GM19193 (cell line): ENCODE data around the gene PGA4.
"Not testable (repeated sequence)": the region's sequence is repeated elsewhere in the genome, so short reads cannot be mapped to it uniquely, and the experiment has no call there.

Experiments used
- POLR2A ChIP-seq: IDR thresholded peaks from 4 replicates; pipeline ENCODE4 v1.6.1; 2011; ENCODE audit not compliant: insufficient read depth, insufficient read length; ENCODE audit errors: extremely low read depth

PGA4 gene

DNA sequence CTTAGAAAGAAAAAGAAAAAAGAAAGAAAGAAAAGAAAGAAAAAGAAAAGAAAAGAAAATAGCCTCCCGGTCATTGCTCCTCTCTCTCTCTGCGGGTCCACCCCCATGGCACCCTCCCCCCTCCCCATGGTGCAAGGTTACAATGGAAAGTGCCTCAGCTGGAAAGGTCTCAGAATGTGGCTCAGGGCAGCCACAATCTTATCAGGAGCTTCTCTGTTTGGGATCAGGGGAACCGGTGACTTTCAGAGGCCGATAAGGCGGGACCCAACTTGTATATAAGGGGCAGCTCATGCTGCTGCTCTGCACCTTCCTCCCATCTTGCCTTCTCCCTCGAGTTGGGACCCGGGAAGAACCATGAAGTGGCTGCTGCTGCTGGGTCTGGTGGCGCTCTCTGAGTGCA lies at the start of gene PGA4:
PGA4 (plus strand) TSS at position 301 of the 400 bp plus-strand sequence; CDS start at position 355, 54 bp downstream.
- not testable (repeated sequence) for TF ChIP-seq POLR2A

DNA sequence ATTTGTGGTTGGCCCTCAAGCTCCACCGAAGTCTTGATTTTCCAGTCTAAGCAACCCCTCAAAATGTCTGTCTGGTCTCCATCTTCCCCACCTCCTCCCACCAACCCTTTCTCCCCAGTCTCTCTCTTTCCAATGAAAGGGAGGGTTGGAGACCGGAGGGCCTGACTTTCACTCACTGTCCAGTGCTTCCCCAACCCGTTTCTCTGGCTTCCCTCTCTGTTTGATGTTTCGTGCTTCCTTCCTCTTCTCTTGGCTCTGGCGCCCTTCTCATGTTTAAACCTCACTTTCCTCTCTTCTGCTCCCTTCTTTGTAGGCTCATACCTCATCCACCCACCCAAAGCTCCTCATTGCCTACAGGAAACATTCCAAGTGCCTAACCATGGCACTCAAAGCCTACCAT lies 49.8 kb upstream of the PGA4 start:
- TF ChIP-seq POLR2A = no peak

DNA sequence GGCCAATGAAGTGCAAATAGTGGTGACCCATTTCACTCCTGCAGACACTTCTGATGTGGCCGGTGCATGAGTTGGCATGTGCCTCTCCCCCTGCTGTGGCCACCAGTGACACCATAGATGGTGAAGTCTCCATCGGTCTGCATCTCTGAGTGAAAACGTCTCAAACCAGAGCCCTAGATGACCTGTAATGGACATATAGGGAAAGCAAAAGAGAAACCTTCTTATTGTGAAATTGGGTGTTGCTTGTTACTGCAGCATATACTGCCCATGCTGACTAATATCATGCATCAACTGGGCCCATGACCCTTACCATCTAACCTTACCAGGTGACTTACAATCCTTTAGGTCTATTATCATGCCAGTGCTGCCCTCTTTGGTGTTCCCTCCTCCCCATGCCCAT lies 49.3 kb upstream of the PGA4 start:
- TF ChIP-seq POLR2A = no peak

DNA sequence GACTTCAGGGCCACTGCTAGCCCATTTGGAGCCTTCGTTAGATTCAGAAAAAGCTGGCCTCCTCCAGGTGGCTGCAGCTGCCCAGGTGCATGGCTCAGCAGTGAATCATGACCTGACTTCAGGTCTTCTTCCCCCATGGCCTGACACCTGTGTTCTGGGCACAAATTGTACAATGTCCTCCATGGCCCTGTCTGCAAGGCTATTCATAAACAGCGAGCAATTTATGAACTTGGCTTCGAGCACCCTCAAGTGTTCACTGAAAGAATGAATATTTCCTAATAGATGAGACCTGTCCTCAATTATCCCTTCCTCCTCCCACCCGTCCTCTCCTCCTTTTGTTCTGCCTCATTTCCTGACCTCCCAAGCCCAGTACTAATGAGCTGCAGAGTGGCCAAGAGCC lies 48.7 kb upstream of the PGA4 start:
- TF ChIP-seq POLR2A = no peak

DNA sequence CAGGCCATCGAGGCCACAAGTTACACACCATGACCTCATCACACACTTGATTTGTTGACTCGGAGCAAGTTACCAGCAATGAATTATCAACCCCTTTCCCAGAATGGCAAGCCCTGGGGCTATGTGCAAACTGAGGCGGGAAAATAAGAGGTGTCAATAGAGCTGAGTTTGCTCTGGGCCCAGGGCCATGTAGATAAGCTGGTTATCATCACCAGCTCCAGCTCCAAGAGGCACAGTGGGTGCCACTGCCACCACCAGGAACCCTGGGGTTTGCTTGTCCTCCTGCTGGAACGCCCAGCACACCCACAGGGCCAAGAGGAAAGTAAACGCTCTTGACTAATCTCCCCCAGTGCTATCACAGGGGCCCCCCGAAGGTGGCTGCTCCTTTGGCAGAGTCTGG lies 47.9 kb upstream of the PGA4 start:
- TF ChIP-seq POLR2A = no peak

DNA sequence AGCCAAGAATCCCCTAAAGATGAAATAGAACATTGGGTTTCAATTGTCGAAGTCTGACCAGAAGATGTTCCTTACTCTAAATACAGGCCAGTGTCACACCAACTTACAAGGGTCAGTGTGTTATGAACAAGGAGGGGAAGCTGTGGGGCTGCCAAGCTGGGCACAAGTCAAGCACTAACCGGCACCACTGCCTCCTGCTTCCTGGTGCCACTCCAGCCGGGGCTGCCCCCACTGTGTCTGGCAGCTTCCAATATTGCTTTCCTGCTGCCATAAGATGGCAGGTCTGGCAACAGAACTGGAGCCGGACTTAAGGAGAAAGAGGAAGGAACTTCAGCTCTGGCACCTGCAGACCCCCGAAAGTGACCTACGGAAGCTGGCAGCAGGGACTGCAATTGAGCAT lies 47.2 kb upstream of the PGA4 start:
- TF ChIP-seq POLR2A = no peak

DNA sequence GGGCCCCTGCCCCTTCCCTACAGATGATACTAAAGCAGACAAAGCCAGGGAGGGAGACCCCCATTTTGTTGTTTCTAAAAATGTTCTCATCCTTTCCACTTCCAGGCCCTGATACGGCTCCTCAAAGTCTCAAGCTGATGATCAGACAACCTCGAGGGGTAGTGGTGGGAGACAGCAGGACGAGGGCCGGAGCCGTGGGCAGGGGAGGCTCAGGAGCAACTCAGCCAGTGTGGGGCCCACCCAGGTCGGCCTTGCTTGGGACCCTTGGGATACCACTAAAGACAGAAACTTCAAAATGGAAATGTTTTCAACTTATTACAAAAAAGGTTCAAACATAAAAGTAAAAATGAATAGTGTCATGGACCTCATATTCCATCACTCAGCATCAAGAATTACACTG lies 45.7 kb upstream of the PGA4 start:
- no peak for TF ChIP-seq POLR2A

DNA sequence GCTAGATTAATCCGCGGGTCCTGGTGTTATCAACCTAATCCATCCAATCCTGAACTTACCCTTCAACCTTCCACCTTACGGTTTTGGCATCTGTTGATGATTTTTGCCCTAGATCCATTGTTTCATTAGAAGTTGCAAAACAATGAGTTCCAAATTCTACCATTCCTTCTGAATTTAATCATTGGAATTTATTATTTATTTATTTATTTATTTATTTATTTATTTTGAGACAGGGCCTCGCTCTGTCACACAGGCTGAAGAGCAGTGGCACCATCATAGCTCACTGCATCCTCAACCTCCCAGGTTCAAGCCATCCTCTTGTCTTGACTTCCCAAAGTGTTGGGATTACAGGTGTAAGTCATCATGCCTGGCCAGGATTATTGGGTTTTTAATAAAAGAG lies 40.7 kb upstream of the PGA4 start:
- no peak for TF ChIP-seq POLR2A

DNA sequence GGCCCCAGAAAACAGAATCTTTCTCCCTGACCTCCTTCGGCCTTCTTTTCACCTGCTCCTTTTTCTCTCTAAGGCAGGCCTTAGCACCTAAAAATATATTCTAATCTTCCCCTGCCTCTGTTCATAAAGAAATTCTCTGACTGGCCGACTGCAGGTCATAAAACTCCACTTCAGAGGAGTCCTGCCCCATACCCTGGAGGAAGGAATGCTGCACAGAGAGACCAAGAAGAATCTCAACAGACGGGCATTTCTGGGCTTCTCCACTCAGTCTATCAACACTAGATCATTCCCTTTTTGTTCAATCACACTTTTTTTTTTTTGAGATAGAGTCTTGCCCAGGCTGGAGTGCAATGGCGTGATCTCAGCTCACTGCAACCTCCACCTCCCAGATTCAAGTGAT lies 38.5 kb upstream of the PGA4 start:
- no peak for TF ChIP-seq POLR2A

DNA sequence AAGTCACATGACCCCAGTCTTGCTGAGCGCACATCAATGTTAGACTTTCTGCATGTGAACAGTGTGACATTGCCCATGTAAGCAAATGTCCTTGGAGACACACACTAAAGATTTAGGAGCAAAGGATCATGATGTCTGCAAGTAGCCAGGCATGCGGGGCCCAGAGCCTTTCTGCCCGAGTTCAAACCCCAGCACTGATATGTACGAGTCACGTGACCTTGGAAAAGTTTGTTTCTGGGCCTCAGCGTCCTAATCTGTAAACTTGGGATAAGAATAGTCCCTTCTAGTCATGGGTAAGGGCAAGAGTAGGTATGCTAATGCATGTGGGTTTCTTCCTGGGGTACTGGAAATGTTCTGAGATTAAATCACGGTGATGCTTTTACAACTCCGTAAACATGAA lies 35.6 kb upstream of the PGA4 start:
- no peak for TF ChIP-seq POLR2A

DNA sequence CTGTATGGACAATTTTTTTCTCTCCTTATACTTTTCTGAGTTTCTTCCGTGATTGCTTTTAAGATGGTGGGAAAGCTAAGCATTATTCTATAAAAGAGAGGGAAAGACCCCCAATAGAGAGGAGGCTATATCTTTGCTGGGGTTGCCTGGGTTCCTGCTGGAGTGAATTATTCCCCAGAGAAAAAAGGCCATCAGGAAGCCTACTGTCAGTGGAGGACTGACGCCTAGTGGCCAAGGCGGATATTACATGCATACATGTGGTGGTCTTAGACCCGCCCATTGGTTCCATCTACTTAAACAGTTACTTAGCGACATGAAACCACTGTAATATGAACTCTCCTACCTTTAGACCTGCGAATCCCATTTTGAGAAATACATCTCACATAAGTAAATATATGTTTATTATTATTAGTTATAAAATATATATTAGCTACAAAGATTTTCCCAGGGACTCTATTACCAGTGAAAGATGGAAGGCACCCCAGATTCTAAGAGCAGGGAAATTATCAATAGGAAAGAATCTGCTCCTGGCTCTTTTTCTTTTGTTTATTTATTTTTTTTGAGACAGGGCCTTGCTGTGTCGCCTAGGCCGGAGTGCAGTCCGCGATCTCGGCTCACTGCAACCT lies 34.5 kb upstream of the PGA4 start:
- TF ChIP-seq POLR2A = no peak

DNA sequence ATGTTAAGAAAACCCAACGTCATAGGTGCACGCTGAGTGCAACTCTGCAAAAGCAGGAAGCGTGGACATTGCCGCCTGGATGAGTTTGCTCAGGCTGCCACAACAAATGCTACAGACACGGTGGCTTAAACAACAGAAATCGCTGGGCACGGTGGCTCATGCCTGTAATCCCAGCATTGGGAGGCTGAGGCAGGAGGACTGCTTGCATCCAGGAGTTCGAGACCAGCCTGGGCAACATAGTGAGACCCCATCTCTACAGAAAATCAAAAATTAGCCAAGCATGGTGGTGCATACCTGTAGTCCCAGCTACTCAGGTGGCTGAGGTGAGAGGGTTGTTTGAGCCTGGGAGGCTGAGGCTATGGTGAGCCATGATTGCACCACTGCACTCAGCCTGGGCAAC lies 32.2 kb upstream of the PGA4 start:
- TF ChIP-seq POLR2A = no peak

DNA sequence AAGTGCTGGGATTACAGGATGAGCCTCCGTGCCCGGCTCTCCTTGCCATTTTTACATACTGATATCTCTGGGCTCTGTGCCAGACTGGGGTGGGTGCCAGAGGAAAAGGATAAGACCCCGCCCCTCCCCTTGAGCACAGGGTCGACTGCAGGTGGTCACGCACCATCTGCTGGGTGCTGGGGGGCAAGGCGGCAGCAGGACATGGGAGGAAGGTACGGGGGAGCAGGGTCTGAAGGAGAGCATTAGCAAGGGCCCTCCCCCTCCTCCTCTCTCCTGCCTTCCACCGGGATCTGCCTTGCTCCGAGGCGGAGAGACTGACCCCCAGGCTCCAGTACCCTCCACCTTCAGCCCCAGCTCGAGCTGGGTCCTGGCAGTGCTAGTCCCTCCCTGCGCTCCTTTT lies 28.6 kb upstream of the PGA4 start:
- no peak for TF ChIP-seq POLR2A

DNA sequence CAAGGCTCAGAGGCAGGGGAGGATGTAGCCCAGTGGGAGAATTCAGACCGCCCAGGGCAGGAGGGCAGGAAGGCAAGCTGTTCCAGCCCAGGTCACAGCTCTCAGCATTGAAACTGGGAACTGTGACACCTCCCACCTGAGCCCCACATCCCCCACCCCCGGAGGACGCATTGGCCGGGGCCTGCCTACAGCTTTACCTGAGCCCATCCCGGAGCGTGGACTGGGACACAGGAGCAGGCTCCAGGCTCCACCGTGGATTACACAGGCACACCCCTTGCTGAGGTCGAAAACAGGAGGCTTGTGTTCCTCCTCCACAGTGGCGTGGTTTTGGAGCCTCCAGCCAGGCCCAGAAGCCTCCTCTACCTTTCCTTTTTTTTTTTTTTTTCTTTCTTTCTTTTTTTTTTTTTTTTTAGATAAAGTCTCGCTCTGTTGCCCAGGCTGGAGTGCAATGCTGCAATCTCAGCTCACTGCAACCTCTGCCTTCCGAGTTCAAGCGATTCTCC lies 27.9 kb upstream of the PGA4 start:
- no peak for TF ChIP-seq POLR2A

DNA sequence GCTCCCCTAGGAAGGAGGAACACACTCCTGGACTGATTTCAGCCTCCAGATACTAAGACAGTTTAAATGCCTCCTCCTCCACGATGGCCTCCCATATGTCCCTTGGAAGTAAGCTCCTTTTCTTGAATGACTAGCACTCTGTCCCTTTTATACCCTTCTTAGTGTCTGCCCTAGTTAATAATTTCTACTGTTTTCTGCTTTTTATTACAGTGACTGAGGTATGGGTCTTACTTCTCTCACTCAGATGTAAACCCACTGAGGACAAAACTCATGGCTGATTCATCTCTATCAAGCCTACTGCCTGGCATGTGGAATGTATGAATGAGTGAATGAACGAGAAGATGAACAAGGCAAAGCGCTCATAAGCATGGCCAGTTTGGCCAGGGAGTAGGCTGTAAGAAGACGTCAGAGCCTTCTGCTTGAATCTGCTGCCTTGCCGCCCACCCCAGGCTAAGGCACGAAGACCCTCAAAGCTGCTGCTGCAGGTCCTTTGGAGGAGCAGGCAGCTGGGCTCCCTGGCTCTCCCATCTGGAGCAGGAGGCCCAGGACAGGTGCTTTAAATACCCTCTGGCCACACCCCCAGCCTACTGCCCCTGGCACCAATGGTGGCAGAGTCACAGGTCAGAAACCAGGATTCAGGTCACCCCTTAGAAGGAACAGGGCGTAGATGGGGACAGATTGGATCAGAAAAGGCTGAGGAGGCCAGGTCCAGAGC lies 27.0 kb upstream of the PGA4 start:
- TF ChIP-seq POLR2A = no peak

DNA sequence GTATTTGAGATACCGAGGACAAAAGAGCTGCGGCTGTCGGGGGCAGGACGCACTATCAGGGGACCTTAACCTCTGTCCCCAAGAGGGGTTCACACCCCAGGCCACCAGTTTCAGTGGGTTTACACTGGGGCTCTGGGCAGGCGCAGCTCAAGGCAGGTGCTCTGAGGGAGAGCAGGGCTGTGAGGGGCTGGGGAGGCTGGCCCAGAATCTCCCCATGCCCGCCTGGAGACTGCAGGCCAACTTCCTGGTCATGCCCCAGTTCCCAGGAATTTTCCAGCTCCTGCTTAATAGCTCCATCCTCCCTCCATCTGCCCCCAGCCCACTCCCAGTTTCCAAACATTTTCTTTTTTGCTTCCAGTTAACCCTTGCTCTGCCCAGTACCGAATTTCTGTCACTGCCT lies 26.4 kb upstream of the PGA4 start:
- no peak for TF ChIP-seq POLR2A
